GM13977 (cell line): ENCODE data around the gene PDS5B.

Source experiments
- DNase-seq: peaks from one replicate; pipeline ENCODE4 v3.0.0; 2012; ENCODE audit warnings: low spot score
- in situ Hi-C: fragments of 300-500 bp; cut with MboI; formaldehyde crosslinking; loops from one replicate; pipeline ENCODE4 v1.12.0; 2022; ENCODE audit warnings: low sequenced_read_pairs, low pct_unique_long_range_greater_than_20kb, mixed read lengths, inconsistent platforms; ENCODE audit not compliant: unreplicated experiment
- TF ChIP-seq, protein P1 (sequence below): IDR thresholded peaks from 2 replicates; pipeline ENCODE4 v1.5.1; 2012; ENCODE audit warnings: mild to moderate bottlenecking, control low read depth; ENCODE audit not compliant: insufficient read depth; ENCODE audit errors: extremely low read depth, missing control alignments

The PDS5B gene

DNA sequence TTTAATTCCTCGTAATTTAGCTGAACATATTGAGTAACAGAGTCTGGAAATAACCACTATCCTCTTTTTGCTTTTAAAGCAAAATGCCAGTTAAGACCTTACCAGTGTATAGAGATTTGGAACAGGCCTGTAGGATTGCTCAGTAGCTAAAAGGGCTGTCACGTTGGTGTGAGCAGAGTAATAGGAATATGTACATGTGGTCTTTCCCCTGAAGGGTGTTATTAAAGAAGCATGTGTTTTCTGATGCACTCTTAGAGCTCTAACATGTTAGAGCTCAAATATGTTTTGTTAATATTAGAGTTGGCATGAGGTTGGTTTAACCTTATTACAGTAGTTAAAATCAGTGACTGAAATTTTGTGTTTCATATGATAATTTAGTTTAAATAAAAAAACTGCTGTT lies 172.9 kb downstream of the PDS5B start:
- TF ChIP-seq, protein P1, sequence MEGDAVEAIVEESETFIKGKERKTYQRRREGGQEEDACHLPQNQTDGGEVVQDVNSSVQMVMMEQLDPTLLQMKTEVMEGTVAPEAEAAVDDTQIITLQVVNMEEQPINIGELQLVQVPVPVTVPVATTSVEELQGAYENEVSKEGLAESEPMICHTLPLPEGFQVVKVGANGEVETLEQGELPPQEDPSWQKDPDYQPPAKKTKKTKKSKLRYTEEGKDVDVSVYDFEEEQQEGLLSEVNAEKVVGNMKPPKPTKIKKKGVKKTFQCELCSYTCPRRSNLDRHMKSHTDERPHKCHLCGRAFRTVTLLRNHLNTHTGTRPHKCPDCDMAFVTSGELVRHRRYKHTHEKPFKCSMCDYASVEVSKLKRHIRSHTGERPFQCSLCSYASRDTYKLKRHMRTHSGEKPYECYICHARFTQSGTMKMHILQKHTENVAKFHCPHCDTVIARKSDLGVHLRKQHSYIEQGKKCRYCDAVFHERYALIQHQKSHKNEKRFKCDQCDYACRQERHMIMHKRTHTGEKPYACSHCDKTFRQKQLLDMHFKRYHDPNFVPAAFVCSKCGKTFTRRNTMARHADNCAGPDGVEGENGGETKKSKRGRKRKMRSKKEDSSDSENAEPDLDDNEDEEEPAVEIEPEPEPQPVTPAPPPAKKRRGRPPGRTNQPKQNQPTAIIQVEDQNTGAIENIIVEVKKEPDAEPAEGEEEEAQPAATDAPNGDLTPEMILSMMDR, result no peak
- in situ Hi-C loops, result no loop called here
- no peak for DNase-seq

DNA sequence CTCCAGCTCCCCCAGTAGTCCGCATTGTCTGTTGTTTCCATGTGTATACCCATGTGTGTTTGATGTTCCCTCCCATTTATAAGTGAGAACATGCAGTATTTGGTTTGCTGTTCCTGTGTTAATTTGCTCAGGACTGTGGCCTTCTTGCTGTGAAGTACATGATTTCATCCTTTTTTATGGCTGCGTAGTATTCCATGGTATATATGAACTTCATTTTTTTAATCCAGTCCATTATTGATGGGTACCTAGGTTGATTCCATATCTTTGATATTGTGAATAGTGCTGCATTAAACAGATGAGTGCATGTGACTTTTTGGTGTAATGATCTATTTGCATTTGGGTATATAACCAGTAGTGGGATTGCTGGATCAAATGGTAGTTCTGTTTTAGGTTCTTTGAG lies 175.2 kb downstream of the PDS5B start:
- DNase-seq, result no peak
- TF ChIP-seq, protein P1, result no peak
- in situ Hi-C loops, result no loop called here

DNA sequence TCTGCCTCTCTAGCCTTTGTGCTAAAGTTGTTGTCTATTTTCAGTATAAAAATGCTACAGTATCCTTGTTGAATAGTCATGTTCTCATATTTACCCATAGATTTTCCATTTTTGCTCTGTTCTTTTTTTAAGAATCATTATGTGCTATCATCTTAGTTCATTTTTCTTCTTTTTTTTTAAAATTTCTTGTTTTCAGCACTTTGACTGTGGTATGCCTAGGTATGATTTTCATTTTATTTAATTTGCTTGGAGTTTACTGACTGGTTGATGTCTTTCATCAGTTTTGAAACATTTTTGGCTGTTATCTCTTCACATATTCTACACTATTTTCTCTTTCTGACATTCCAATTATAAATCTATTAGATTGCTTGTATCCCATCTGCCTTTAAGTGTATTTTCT lies 192.9 kb downstream of the PDS5B start:
- in situ Hi-C loops, result no loop called here
- TF ChIP-seq, protein P1, result no peak
- DNase-seq, result no peak

DNA sequence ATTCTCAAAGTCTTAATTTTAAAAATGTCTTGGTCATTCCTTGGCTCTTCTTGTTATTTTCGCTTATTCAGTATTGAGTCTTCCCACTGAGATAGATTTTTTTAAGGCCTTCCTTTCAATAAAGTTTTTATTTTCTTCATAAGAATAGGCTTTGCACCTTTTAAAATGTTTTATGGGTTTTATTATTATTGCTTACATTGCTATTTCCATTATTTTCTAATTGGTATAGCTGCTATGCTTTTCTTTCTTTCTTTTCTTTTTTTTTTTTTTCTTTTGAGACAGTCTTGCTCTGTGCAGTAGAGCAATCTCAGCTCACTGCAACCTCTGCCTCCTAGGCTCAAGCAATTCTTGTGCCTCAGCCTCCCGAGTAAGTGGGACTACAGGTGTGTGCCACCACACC lies 195.7 kb downstream of the PDS5B start:
- TF ChIP-seq, protein P1, result no peak
- DNase-seq, result no peak
- in situ Hi-C loops, result no loop called here

DNA sequence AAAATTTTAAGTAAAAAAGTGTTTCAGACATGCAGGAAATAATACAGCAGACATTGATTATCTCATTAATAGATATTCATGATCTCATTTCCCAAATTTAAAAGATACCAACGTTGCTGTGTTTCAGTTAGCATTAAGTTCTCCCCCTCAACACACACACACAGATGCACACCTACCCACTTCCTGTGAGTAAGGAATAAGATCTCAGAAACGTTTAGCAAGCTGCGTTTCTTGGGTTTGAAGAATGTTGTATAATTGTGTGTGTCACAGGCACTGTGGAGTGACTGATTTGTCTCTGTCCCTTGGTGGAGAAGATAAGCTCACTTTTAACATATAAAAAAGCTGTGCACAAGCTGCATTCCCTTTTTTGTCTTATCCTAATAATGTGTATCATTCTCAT lies 196.8 kb downstream of the PDS5B start:
- TF ChIP-seq, protein P1, result no peak
- DNase-seq, result no peak
- in situ Hi-C loops, result no loop called here

DNA sequence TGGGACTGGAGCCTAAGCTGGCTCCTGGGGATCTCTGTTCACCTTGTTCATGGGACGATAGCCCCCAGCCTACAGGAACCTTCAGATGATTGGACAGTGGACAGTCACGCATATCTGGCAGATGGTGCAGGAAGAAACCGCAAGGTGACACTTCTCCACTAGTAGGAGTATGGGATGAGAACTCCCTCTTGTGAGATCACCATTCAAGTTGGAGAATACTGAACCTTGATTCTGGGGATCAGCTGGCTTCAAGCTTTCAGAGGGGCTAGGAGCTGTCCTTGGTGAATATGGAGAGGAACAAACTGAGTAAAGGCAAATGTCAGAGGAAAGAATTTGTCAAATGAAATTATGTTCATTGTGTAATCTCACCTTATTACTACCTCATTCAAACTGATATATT lies 204.5 kb downstream of the PDS5B start:
- no peak for DNase-seq
- TF ChIP-seq, protein P1, result no peak
- in situ Hi-C loops, result no loop called here
